Peyer's patch (tissue), 4 donors: ENCODE data around the gene LITAF. TPM values are rescaled to one million over a fixed set of nuclear protein-coding genes. Genes with fewer than 3 reads are reported as not detected.

Experiments used
- DNase-seq, 3 donors: peaks; one replicate each; pipeline ENCODE4 v3.0.0-alpha.2; 2017 to 2019
- H3K27ac ChIP-seq, 4 donors: fragments of 200-600 bp; sonication (generic); one replicate each; pipeline ENCODE4 v1.5.1; 2016 to 2019
- H3K27me3 ChIP-seq, 2 donors: fragments of 200-600 bp; sonication (generic); one replicate each; pipeline ENCODE4 v1.5.1; 2019
- H3K36me3 ChIP-seq, 3 donors: fragments of 200-600 bp; sonication (generic); one replicate each; pipeline ENCODE4 v1.5.1; 2016 to 2019
- H3K4me1 ChIP-seq, 4 donors: fragments of 200-600 bp; sonication (generic); one replicate each; pipeline ENCODE4 v1.5.1; 2016 to 2019
- H3K4me3 ChIP-seq, 4 donors: fragments of 200-600 bp; sonication (generic); 1 replicate in 3 of 4; 2 replicates in 1 of 4; pipeline ENCODE4 v1.5.1; 2016 to 2019; ENCODE audit warnings: mild to moderate bottlenecking in 1 of 4
- H3K9me3 ChIP-seq, 4 donors: fragments of 200-600 bp; sonication (generic); one replicate each; pipeline ENCODE4 v1.5.1; 2016 to 2019; ENCODE audit warnings: mild to moderate bottlenecking in 1 of 4
- CTCF ChIP-seq, 6 experiments: fragments of 450-650 bp in 4 of 6; fragments of 200-600 bp in 2 of 6; sonication (generic) in 1 of 6; IDR thresholded peaks; one replicate each; pipeline ENCODE4 v1.5.1; 2017 to 2019; ENCODE audit warnings: antibody characterized with exemption in 6 of 6, mild to moderate bottlenecking in 3 of 6, moderate library complexity in 1 of 6
- POLR2A ChIP-seq, 2 donors: fragments of 450-650 bp; IDR thresholded peaks; one replicate each; pipeline ENCODE4 v1.5.1; 2017; ENCODE audit warnings: antibody characterized with exemption in 2 of 2, mild to moderate bottlenecking in 2 of 2, moderate library complexity in 2 of 2
- total RNA-seq, 4 donors: library from RNA; depleted of rRNA; stranded (reverse); fragments of >200 nt; gene quantifications; one replicate each; pipeline ENCODE4 v1.1.0, GENCODE V29; 2016

LITAF gene
- total RNA-seq, 4 donors from 2014 or later = 20.1 to 56.9 (median 32.3) TPM

- TF ChIP-seq CTCF (IDR thresholded peaks at IDR 0.05) = no peak
- no peak for TF ChIP-seq POLR2A (IDR thresholded peaks at IDR 0.05)
- Histone ChIP-seq H3K4me1 (peaks cover 0 to 23% (median 0%) of the 10 kb centered on the region in 4 donors), H3K9me3 (no peaks in the 10 kb centered on the region), H3K27ac (no peak overlapping the region), H3K27me3 (no peaks in the 10 kb centered on the region), H3K4me3 (no peak overlapping the region), H3K36me3 (no peaks in the 10 kb centered on the region)
- no peak for DNase-seq
Observed at GRCh38 chr16:11602321-11602720, 15.6 kb upstream of the LITAF start.

DNA sequence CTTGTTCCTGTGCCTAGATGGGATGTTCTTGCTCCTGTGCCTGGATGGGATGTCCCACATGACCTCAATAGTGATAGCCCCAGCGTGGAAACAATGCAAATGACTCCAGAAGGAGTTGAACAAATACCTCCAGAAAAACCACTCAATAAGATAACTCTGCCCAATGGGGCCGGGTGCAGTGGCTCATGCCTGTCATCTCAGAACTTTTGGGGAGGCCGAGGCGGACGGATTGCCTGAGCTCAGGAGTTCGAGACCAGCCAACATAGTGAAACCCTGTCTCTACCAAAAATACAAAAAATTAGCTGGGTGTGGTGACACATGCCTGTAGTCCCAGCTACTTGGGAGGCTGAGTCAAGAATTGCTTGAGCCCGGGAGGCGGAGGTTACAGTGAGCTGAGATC, 15.2 kb upstream of the LITAF start:
- DNase-seq = peak in 1 of 3 donors; percentile 19

GRCh38 chr16:11601425-11601824, 14.7 kb upstream of the LITAF start:
- no peak overlapping the region for H3K27ac ChIP-seq
- H3K4me3 ChIP-seq = no peak overlapping the region
- no peak for TF ChIP-seq CTCF (IDR thresholded peaks at IDR 0.05)
- TF ChIP-seq POLR2A (IDR thresholded peaks at IDR 0.05) = no peak
- no peaks in the 10 kb centered on the region for H3K9me3 ChIP-seq
- H3K4me1 ChIP-seq = peaks cover 0 to 30% (median 0%) of the 10 kb centered on the region in 4 donors
- H3K36me3 ChIP-seq = no peaks in the 10 kb centered on the region
- peak in 1 of 3 donors; percentile 9 for DNase-seq
- no peaks in the 10 kb centered on the region for H3K27me3 ChIP-seq

More for the DNA sequence above, 15.2 kb upstream of the LITAF start:
- no peaks in the 10 kb centered on the region for H3K36me3 ChIP-seq
- H3K9me3 ChIP-seq = no peaks in the 10 kb centered on the region
- H3K27ac ChIP-seq = no peak overlapping the region
- H3K4me1 ChIP-seq = peaks cover 0 to 27% (median 0%) of the 10 kb centered on the region in 4 donors
- no peak overlapping the region for H3K4me3 ChIP-seq
- no peak for TF ChIP-seq CTCF (IDR thresholded peaks at IDR 0.05)
- TF ChIP-seq POLR2A (IDR thresholded peaks at IDR 0.05) = no peak
- H3K27me3 ChIP-seq = no peaks in the 10 kb centered on the region

- no peak for TF ChIP-seq CTCF (IDR thresholded peaks at IDR 0.05)
- TF ChIP-seq POLR2A (IDR thresholded peaks at IDR 0.05) = no peak
- peak in 1 of 3 donors; percentile 13 for DNase-seq
- H3K27ac ChIP-seq = no peak overlapping the region
Observed at GRCh38 chr16:11599579-11599978, 12.9 kb upstream of the LITAF start.

DNA sequence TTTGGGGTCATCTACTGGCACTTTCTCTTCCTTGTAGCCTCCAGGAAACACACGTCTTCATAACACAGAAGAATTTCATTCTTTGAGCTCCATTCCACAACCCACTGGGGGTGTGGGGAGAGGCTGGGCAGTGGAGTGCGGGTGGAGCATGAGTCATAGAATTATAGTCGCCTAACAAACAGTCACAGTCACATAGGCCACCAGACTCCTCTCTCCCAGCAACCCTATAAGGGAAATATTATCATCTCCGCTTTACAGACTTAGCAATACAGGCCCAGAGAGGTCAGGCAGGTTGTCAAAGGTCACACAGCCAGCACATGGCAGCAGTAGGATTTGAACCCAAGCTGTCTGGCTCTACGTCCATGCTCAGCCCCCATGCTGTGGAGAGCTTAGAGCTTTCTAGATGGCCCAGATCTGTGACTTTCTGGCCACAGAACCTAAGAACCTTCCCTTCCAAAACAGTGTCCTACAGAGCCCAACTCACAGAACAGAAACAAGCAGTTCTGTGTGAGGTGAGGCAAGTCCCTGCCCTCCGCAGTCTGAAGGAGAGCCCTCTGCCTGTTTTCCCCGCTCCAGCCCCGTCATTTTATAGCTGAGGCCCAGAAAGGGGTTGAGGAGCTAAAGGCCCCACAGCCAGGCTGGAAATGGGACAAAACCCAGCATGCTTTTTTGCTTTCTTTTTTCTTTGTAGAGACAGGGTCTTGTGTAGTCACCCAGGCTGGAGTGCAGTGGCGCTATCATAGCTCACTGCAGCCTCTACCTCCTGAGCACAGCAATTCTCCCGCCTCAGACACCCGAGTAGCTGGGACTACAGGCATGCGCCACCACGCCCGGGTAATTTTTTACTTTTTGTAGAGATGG, 10.7 kb upstream of the LITAF start:
- H3K27me3 ChIP-seq = no peaks in the 10 kb centered on the region
- no peak for DNase-seq
- H3K27ac ChIP-seq = peak overlapping the region in 2 of 4 donors; percentile 27 to 30
- no peaks in the 10 kb centered on the region for H3K36me3 ChIP-seq
- no peak overlapping the region for H3K4me3 ChIP-seq
- H3K9me3 ChIP-seq = no peaks in the 10 kb centered on the region
- no peak for TF ChIP-seq CTCF (IDR thresholded peaks at IDR 0.05)
- no peak for TF ChIP-seq POLR2A (IDR thresholded peaks at IDR 0.05)
- H3K4me1 ChIP-seq = peaks cover 0 to 14% (median 0%) of the 10 kb centered on the region in 4 donors

More at GRCh38 chr16:11599579-11599978, 12.9 kb upstream of the LITAF start:
- Histone ChIP-seq H3K27me3 (no peaks in the 10 kb centered on the region), H3K36me3 (no peaks in the 10 kb centered on the region), H3K4me3 (no peak overlapping the region), H3K9me3 (no peaks in the 10 kb centered on the region), H3K4me1 (peaks cover 0 to 23% (median 0%) of the 10 kb centered on the region in 4 donors)
